ENCODE measurements around the gene USB1.
A peak's percentile ranks its signal among the peaks of the same experiment; 100 is the strongest.

Gene USB1

GRCh38 chr16:58000706-58001676 lies at the start of gene USB1:
Gene USB1, plus strand, starts transcription at chr16:58001407. Its CDS starts 77 bp downstream, at chr16:58001484.
- peak; percentile 58 to 62 for DNase-seq

- DNase-seq = no peak
Measured at GRCh38 chr16:57952909-57953308, 48.3 kb upstream of the USB1 start.

GRCh38 chr16:57953857-57954256 lies 47.4 kb upstream of the USB1 start:
- DNase-seq = no peak

- no peak for DNase-seq
Measured at GRCh38 chr16:57955572-57956188, 45.5 kb upstream of the USB1 start.

- no peak for DNase-seq
Measured at GRCh38 chr16:57956270-57956808, 44.9 kb upstream of the USB1 start.

- DNase-seq = no peak
Measured at GRCh38 chr16:57956924-57957672, 44.1 kb upstream of the USB1 start.

- DNase-seq = no peak
Measured at GRCh38 chr16:57957673-57958392, 43.4 kb upstream of the USB1 start.

- no peak for DNase-seq
Measured at GRCh38 chr16:57958544-57958943, 42.7 kb upstream of the USB1 start.

- no peak for DNase-seq
Measured at GRCh38 chr16:57959121-57959520, 42.1 kb upstream of the USB1 start.

GRCh38 chr16:57959804-57960203 lies 41.4 kb upstream of the USB1 start:
- no peak for DNase-seq

GRCh38 chr16:57960310-57960709 lies 40.9 kb upstream of the USB1 start:
- DNase-seq = no peak

GRCh38 chr16:57960826-57961472 lies 40.3 kb upstream of the USB1 start:
- no peak for DNase-seq

- DNase-seq = no peak
Measured at GRCh38 chr16:57961538-57961937, 39.7 kb upstream of the USB1 start.

GRCh38 chr16:57962046-57962445 lies 39.2 kb upstream of the USB1 start:
- no peak for DNase-seq

- no peak for DNase-seq
Measured at GRCh38 chr16:57962756-57963155, 38.5 kb upstream of the USB1 start.

- DNase-seq = no peak
Measured at GRCh38 chr16:57964157-57964700, 37.0 kb upstream of the USB1 start.

- DNase-seq = no peak
Measured at GRCh38 chr16:57966204-57966771, 34.9 kb upstream of the USB1 start.

GRCh38 chr16:57966986-57967385 lies 34.2 kb upstream of the USB1 start:
- DNase-seq = no peak

GRCh38 chr16:57967916-57968315 lies 33.3 kb upstream of the USB1 start:
- DNase-seq = no peak

GRCh38 chr16:57969451-57970123 lies 31.6 kb upstream of the USB1 start:
- no peak for DNase-seq

- DNase-seq = no peak
Measured at GRCh38 chr16:57970319-57970718, 30.9 kb upstream of the USB1 start.
